Loucy (cell line): ENCODE measurements around the gene KIZ.

Experiments
- H2AFZ ChIP-seq: fragments of 200-600 bp; sonication (generic); 2 replicates; pipeline ENCODE4 v1.6.0; 2016; ENCODE audit warnings: antibody characterized with exemption, mild to moderate bottlenecking, low read length, moderate library complexity
- H3F3A ChIP-seq: fragments of 200-600 bp; 2 replicates; pipeline ENCODE4 v1.6.0; 2016; ENCODE audit warnings: antibody characterized with exemption, low read depth, mild to moderate bottlenecking
- H3K27me3 ChIP-seq: fragments of 200-600 bp; sonication (generic); 2 replicates; pipeline ENCODE4 v1.6.1; 2014; ENCODE audit warnings: low read length, mild to moderate bottlenecking; ENCODE audit not compliant: insufficient read depth, poor library complexity, severe bottlenecking
- H3K36me3 ChIP-seq: fragments of 200-600 bp; sonication (generic); 2 replicates; pipeline ENCODE4 v1.6.1; 2016; ENCODE audit warnings: low read length; ENCODE audit not compliant: insufficient read depth
- H3K4me1 ChIP-seq: fragments of 200-600 bp; sonication (generic); 2 replicates; pipeline ENCODE4 v1.5.1; 2014; ENCODE audit warnings: low read length, mild to moderate bottlenecking; ENCODE audit not compliant: insufficient read depth, poor library complexity, severe bottlenecking
- H3K4me2 ChIP-seq: fragments of 200-600 bp; sonication (generic); 2 replicates; pipeline ENCODE4 v1.6.0; 2014; ENCODE audit warnings: antibody characterized with exemption, low read length, low read depth, mild to moderate bottlenecking; ENCODE audit not compliant: poor library complexity, severe bottlenecking
- H3K4me3 ChIP-seq: fragments of 200-600 bp; sonication (generic); 2 replicates; pipeline ENCODE4 v1.5.1; 2014; ENCODE audit warnings: low read length, mild to moderate bottlenecking, mixed read lengths; ENCODE audit not compliant: poor library complexity, severe bottlenecking
- H3K79me2 ChIP-seq: fragments of 200-600 bp; sonication (generic); 2 replicates; pipeline ENCODE4 v1.6.1; 2014; ENCODE audit warnings: low read length; ENCODE audit not compliant: insufficient read depth
- H3K9ac ChIP-seq: fragments of 200-600 bp; sonication (generic); 2 replicates; pipeline ENCODE4 v1.6.0; 2014; ENCODE audit warnings: mild to moderate bottlenecking, low read depth, low read length, moderate library complexity; ENCODE audit not compliant: poor library complexity, severe bottlenecking
- H3K9me2 ChIP-seq: fragments of 200-600 bp; sonication (generic); replicated peaks from 2 replicates; pipeline ENCODE4 v1.6.1; 2016; ENCODE audit warnings: low read depth, low read length, mixed read lengths
- H3K9me3 ChIP-seq: fragments of 200-600 bp; sonication (generic); 2 replicates; pipeline ENCODE4 v1.6.1; 2014; ENCODE audit warnings: mild to moderate bottlenecking, antibody characterized with exemption, low read length, low read depth; ENCODE audit not compliant: insufficient read depth
- H4K20me1 ChIP-seq: fragments of 200-600 bp; sonication (generic); 2 replicates; pipeline ENCODE4 v1.6.0; 2014; ENCODE audit warnings: antibody characterized with exemption, low read length, mild to moderate bottlenecking; ENCODE audit not compliant: insufficient read depth, poor library complexity, severe bottlenecking
- CTCF ChIP-seq: fragments of 200-600 bp; sonication (generic); conservative IDR thresholded peaks from 2 replicates; pipeline ENCODE4 v1.5.1; 2014; ENCODE audit warnings: mild to moderate bottlenecking, antibody characterized with exemption, low read length
- EZH2phosphoT487 ChIP-seq: fragments of 200-600 bp; IDR thresholded peaks from 2 replicates; pipeline ENCODE4 v1.6.1; 2018; ENCODE audit warnings: antibody characterized with exemption, mild to moderate bottlenecking, moderate library complexity, borderline replicate concordance

Gene KIZ

GRCh38 chr20:21257192-21257591, 131.3 kb downstream of the KIZ start:
- H3K4me3 ChIP-seq: no peak overlapping the region
- H3K36me3 ChIP-seq: no peaks in the 10 kb centered on the region
- H4K20me1 ChIP-seq: no peaks in the 10 kb centered on the region
- no peaks in the 10 kb centered on the region for H3K79me2 ChIP-seq
- no peaks in the 10 kb centered on the region for H3K9me3 ChIP-seq
- H3K4me1 ChIP-seq: no peaks in the 10 kb centered on the region
- no peak overlapping the region for H3K4me2 ChIP-seq
- no peaks in the 10 kb centered on the region for H3F3A ChIP-seq
- no peak overlapping the region for H2AFZ ChIP-seq
- H3K27me3 ChIP-seq: no peaks in the 10 kb centered on the region
- H3K9me2 ChIP-seq: no peaks in the 10 kb centered on the region
- H3K9ac ChIP-seq: no peak overlapping the region
- TF ChIP-seq CTCF: no peak
- TF ChIP-seq EZH2phosphoT487: no peak

GRCh38 chr20:21258411-21258810, 132.5 kb downstream of the KIZ start:
- Histone ChIP-seq H3K4me1 (no peaks in the 10 kb centered on the region), H3K4me3 (no peak overlapping the region), H3K27me3 (no peaks in the 10 kb centered on the region), H3K79me2 (no peaks in the 10 kb centered on the region), H3K36me3 (no peaks in the 10 kb centered on the region), H2AFZ (no peak overlapping the region), H3K4me2 (no peak overlapping the region), H4K20me1 (no peaks in the 10 kb centered on the region), H3K9ac (no peak overlapping the region), H3K9me2 (no peaks in the 10 kb centered on the region), H3F3A (no peaks in the 10 kb centered on the region), H3K9me3 (no peaks in the 10 kb centered on the region)
- TF ChIP-seq CTCF (no peak), EZH2phosphoT487 (no peak)

GRCh38 chr20:21259346-21259745, 133.5 kb downstream of the KIZ start:
- TF ChIP-seq CTCF (no peak), EZH2phosphoT487 (no peak)
- no peak overlapping the region for H3K9ac ChIP-seq
- no peaks in the 10 kb centered on the region for H3K9me3 ChIP-seq
- no peak overlapping the region for H2AFZ ChIP-seq
- no peaks in the 10 kb centered on the region for H3K79me2 ChIP-seq
- no peak overlapping the region for H3K4me3 ChIP-seq
- H3F3A ChIP-seq: no peaks in the 10 kb centered on the region
- H4K20me1 ChIP-seq: no peaks in the 10 kb centered on the region
- no peaks in the 10 kb centered on the region for H3K27me3 ChIP-seq
- no peaks in the 10 kb centered on the region for H3K4me1 ChIP-seq
- no peaks in the 10 kb centered on the region for H3K36me3 ChIP-seq
- no peak overlapping the region for H3K4me2 ChIP-seq
- H3K9me2 ChIP-seq: no peaks in the 10 kb centered on the region
